Stomach smooth muscle (tissue), 2 donors: Measurements from ENCODE around the gene COX7A2.

ENCODE experiments used
- H3K27ac ChIP-seq: one replicate; pipeline ENCODE4 v1.7.0; 2013; ENCODE audit warnings: mild to moderate bottlenecking, low read length, inconsistent platforms
- H3K27me3 ChIP-seq, 2 donors: one replicate each; pipeline ENCODE4 v1.7.0; 2013; ENCODE audit warnings: low read length in 2 of 2; ENCODE audit not compliant: insufficient read depth in 2 of 2, control insufficient read depth in 1 of 2
- H3K36me3 ChIP-seq, 2 donors: one replicate each; pipeline ENCODE4 v1.7.0; 2013; ENCODE audit warnings: low read length in 2 of 2; ENCODE audit not compliant: control insufficient read depth in 2 of 2, insufficient read depth in 2 of 2
- H3K4me1 ChIP-seq: one replicate; pipeline ENCODE4 v1.7.0; 2013; ENCODE audit warnings: low read length; ENCODE audit not compliant: control insufficient read depth, insufficient read depth
- H3K4me3 ChIP-seq, 2 donors: one replicate each; pipeline ENCODE4 v1.7.0; 2013; ENCODE audit warnings: low read length in 2 of 2
- H3K9ac ChIP-seq, 2 donors: one replicate each; pipeline ENCODE4 v1.7.0; 2013; ENCODE audit warnings: low read length in 2 of 2, mild to moderate bottlenecking in 1 of 2
- H3K9me3 ChIP-seq, 2 donors: one replicate each; pipeline ENCODE4 v1.7.0; 2013; ENCODE audit warnings: low read length in 2 of 2; ENCODE audit not compliant: control insufficient read depth in 2 of 2
- donor health status: healthy.
- donor health status: Pancreatic carcinoma.

COX7A2 gene

DNA sequence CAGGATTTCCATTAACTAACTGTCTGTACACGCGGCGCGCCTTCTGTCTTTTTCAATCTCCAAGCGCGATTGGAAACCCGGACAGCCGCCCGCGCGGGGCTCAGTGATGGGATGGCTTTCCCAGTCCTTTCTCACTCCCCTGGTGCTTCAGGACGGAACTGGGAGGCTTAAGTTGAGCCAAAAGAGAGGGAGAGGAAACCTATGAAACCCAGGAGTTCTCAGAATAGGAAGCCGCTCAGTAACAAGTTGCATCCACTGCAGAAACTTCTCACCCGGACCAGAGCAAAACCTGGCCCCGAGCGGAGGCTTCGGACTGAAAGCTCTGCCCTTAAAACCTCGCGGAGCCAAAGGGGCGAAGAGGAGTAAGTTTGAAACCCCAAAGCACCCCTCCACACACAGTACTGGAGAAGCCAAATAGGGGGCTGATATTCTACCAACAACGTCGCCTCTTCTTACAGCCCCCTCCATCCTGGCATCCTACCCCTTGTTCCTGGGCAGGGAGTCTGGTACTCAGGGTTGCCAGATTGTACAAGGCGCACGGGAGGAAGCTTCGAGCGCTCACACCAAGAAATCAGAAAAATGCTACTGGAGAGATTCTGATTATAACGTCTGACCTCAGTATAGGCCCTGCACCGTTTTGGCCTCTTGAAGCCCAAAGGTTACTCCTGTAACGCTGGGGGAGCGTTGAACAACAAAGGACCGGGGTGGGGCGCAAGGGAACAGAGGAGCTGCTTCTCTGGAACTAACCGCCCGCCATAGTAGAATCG lies 36.8 kb downstream of the COX7A2 start:
- H3K4me1 ChIP-seq, result peaks cover 46% of the 10 kb centered on the region
- peak overlapping the region; percentile 94 for H3K27ac ChIP-seq
- peak overlapping the region; percentile 93 to 94 for H3K4me3 ChIP-seq
- no peaks in the 10 kb centered on the region for H3K36me3 ChIP-seq
- H3K9ac ChIP-seq, result peak overlapping the region; percentile 95 to 96
- H3K9me3 ChIP-seq, result no peaks in the 10 kb centered on the region
- no peaks in the 10 kb centered on the region for H3K27me3 ChIP-seq

- peaks cover 53% of the 10 kb centered on the region for H3K4me1 ChIP-seq
These were observed 37.6 kb downstream of the COX7A2 start, which contains the start of gene COL12A1 for GRCh38 chr6:75205776-75206575. Gene COL12A1 (minus strand): TSS chr6:75206053. CDS start chr6:75202792, 3,261 bp downstream.

DNA sequence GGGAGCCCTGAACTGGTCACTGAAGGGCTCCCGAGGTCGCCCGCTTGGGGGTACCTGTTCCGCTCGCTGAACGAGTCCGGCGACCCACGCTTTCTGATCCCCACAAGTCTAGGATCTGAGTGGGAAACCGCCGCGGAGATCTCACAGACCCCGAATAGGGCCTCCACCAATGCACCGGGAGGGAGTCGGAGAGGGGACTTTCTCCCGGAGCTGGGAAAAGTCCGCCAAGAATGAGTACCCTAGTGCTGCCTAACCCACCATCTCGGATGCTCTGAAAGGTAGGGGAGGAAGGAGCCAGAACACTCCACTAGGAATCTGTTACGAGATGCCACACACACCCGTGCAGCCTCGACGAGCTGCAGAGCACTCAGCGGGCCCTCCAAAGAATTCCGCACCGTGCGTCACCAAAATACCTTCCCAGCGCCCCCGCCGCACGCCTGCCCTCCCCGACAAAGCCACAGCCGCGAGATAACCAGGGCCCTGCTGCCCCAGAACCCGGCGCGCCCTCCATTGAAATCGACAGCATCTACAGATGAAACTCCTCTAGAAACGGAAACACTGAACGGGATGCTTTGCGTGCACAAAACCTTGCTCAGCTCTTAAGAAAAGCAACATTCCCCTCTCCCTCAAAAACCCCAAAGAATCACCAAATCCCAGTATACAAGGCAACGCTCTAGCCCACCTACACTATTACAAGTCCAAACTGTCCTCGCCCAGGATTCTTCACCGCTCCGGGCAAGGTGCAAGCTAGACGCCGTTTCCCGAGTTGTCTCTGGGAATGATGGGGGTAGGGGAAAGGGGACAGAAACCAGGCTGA lies 38.4 kb downstream of the COX7A2 start:
- H3K9ac ChIP-seq, result peak overlapping the region; percentile 95 to 96
- H3K4me3 ChIP-seq, result peak overlapping the region; percentile 93 to 94
- H3K27ac ChIP-seq, result peak overlapping the region; percentile 94
- H3K36me3 ChIP-seq, result no peaks in the 10 kb centered on the region
- peaks cover 53% of the 10 kb centered on the region for H3K4me1 ChIP-seq
- H3K9me3 ChIP-seq, result no peaks in the 10 kb centered on the region
- H3K27me3 ChIP-seq, result no peaks in the 10 kb centered on the region

More at GRCh38 chr6:75205776-75206575, 37.6 kb downstream of the COX7A2 start, which contains the start of gene COL12A1:
- Histone ChIP-seq H3K36me3 (no peaks in the 10 kb centered on the region), H3K27me3 (no peaks in the 10 kb centered on the region), H3K4me3 (peak within 1 kb of the TSS; percentile 93 to 94), H3K9ac (peak within 1 kb of the TSS; percentile 95 to 96), H3K27ac (peak within 1 kb of the TSS; percentile 94), H3K9me3 (no peaks in the 10 kb centered on the region)

- Histone ChIP-seq H3K36me3 (no peaks in the 10 kb centered on the region), H3K4me3 (peak overlapping the region; percentile 93 to 94), H3K27ac (peak overlapping the region; percentile 94), H3K9me3 (no peaks in the 10 kb centered on the region), H3K27me3 (no peaks in the 10 kb centered on the region), H3K4me1 (peaks cover 53% of the 10 kb centered on the region), H3K9ac (peak overlapping the region; percentile 92 to 96)
These were observed 39.2 kb downstream of the COX7A2 start for GRCh38 chr6:75204217-75204958.

- no peaks in the 10 kb centered on the region for H3K27me3 ChIP-seq
- no peaks in the 10 kb centered on the region for H3K36me3 ChIP-seq
- peak overlapping the region; percentile 92 to 96 for H3K9ac ChIP-seq
- peak overlapping the region; percentile 93 to 94 for H3K4me3 ChIP-seq
- no peaks in the 10 kb centered on the region for H3K9me3 ChIP-seq
- H3K4me1 ChIP-seq, result peaks cover 51% of the 10 kb centered on the region
- H3K27ac ChIP-seq, result peak overlapping the region; percentile 94
These were observed 39.9 kb downstream of the COX7A2 start for GRCh38 chr6:75203721-75204120.

GRCh38 chr6:75202676-75203131 lies 40.9 kb downstream of the COX7A2 start:
- Histone ChIP-seq H3K9ac (peak overlapping the region; percentile 43 to 58), H3K27ac (peak overlapping the region; percentile 94)

GRCh38 chr6:75201901-75202672 lies 41.5 kb downstream of the COX7A2 start:
- Histone ChIP-seq H3K9me3 (no peaks in the 10 kb centered on the region), H3K9ac (peak overlapping the region; percentile 43 to 58), H3K27me3 (no peaks in the 10 kb centered on the region)

More at GRCh38 chr6:75202676-75203131, 40.9 kb downstream of the COX7A2 start:
- peaks cover 44% of the 10 kb centered on the region for H3K4me1 ChIP-seq
- peak overlapping the region; percentile 39 to 73 for H3K4me3 ChIP-seq
- H3K27me3 ChIP-seq, result no peaks in the 10 kb centered on the region
- no peaks in the 10 kb centered on the region for H3K36me3 ChIP-seq
- no peaks in the 10 kb centered on the region for H3K9me3 ChIP-seq

DNA sequence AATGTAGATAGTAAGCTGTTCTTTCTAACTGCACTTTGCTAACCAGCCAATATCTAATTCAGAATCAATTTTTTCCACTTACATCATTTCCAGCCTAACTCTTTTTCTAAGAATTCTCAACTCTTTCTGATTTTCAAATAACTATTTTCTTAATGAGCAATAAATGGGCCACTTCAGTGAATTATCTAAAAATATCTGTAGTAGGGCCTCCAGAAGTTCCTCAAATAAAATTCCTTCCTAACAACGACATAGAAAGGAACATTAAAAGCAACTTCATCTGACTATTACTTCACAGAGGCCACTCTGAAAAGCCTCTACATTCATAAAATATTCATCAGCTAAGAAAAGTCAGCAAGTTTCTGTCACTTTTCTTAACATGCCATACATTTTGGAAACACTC lies 42.6 kb downstream of the COX7A2 start:
- H3K36me3 ChIP-seq, result no peaks in the 10 kb centered on the region
- peaks cover 35% of the 10 kb centered on the region for H3K4me1 ChIP-seq
- H3K4me3 ChIP-seq, result no peak overlapping the region
- H3K9me3 ChIP-seq, result no peaks in the 10 kb centered on the region
- H3K27ac ChIP-seq, result no peak overlapping the region
- no peaks in the 10 kb centered on the region for H3K27me3 ChIP-seq
- H3K9ac ChIP-seq, result peak overlapping the region in 1 of 2 donors; percentile 43

More at GRCh38 chr6:75201901-75202672, 41.5 kb downstream of the COX7A2 start:
- peak overlapping the region; percentile 39 to 73 for H3K4me3 ChIP-seq
- peak overlapping the region; percentile 94 for H3K27ac ChIP-seq
- no peaks in the 10 kb centered on the region for H3K36me3 ChIP-seq
- H3K4me1 ChIP-seq, result peaks cover 42% of the 10 kb centered on the region

DNA sequence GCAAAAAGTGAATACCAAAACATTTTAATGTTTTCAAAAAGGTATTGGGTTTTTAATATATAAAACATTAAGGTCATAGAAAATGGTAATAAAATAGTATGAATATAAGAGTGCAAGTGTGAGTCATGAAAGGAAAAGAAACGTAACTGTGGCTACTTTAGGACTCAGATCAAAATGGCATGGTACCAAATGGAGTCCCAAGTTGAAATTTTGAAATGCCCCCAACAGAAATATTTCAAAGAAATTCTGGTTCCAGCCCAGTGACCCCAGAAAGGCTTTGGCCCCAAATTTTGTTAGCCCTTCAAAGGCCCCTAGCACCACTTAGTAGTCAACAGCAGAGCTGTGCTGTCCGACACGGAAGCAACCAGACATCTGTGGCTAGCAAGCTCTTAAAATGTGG lies 43.7 kb downstream of the COX7A2 start:
- Histone ChIP-seq H3K4me1 (peaks cover 31% of the 10 kb centered on the region), H3K9me3 (no peaks in the 10 kb centered on the region), H3K27ac (peak overlapping the region; percentile 2), H3K27me3 (no peaks in the 10 kb centered on the region), H3K4me3 (peak overlapping the region in 1 of 2 donors; percentile 20), H3K36me3 (no peaks in the 10 kb centered on the region), H3K9ac (no peak overlapping the region)
